ENCODE data around the gene DCDC2C.

Gene DCDC2C

GRCh38 chr2:3712424-3712823, 9.0 kb downstream of the DCDC2C start:
- no peak for TF ChIP-seq ZNF274 (IDR thresholded peaks at IDR 0.05; ENCODE audit: low read depth, low read length)
- no peak overlapping the region for H3K4me3 ChIP-seq (ENCODE audit: low read length)

GRCh38 chr2:3712831-3713503, 9.6 kb downstream of the DCDC2C start:
- TF ChIP-seq ZNF274 (IDR thresholded peaks at IDR 0.05; ENCODE audit: low read depth, low read length) = no peak
- no peak overlapping the region for H3K4me3 ChIP-seq (ENCODE audit: low read length)

DNA sequence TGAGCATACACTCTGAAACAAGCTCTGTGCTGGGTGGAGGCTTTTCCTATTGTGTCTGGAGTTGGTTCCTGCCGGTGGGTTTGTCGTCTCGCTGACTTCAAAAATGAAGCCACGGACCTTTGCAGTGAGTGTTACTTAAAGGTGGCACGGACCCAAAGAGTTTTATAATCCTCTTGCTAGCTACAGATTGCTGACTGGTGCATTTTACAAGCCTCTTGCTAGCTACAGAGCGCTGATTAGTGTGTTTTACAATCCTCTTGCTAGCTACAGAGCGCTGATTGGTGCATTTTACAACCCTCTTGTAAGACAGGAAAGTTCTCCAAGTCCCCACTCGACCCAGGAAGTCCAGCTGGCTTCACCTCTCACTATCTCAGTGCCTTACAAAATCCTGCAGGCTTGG, 15.3 kb downstream of the DCDC2C start:
- no peak for TF ChIP-seq ZNF274 (IDR thresholded peaks at IDR 0.05; ENCODE audit: low read depth, low read length)

DNA sequence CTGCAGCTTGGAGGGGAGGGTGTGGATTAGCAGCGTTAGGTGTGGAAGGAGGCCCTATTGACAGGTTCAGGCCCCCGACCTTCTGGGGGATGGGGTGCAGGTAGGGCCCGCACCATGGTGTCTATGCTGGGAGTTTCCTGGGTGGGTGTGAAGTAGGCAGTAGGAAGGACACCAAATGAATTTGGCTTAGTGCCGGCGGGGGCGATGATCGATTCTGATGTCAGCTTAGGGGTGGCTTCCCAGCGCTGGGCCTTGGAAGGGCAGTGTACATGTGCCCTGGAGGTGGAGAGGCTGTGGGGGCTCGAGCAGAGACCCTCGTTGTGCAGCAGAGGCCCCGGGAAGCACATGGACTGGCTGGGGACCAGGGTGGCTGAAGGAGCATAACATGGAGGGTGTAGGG, 21.6 kb downstream of the DCDC2C start:
- H3K4me3 ChIP-seq (ENCODE audit: low read length) = no peak overlapping the region
- TF ChIP-seq ZNF274 (IDR thresholded peaks at IDR 0.05; ENCODE audit: low read depth, low read length) = no peak

More for the DNA sequence above, 15.3 kb downstream of the DCDC2C start:
- H3K4me3 ChIP-seq (ENCODE audit: low read length) = no peak overlapping the region

DNA sequence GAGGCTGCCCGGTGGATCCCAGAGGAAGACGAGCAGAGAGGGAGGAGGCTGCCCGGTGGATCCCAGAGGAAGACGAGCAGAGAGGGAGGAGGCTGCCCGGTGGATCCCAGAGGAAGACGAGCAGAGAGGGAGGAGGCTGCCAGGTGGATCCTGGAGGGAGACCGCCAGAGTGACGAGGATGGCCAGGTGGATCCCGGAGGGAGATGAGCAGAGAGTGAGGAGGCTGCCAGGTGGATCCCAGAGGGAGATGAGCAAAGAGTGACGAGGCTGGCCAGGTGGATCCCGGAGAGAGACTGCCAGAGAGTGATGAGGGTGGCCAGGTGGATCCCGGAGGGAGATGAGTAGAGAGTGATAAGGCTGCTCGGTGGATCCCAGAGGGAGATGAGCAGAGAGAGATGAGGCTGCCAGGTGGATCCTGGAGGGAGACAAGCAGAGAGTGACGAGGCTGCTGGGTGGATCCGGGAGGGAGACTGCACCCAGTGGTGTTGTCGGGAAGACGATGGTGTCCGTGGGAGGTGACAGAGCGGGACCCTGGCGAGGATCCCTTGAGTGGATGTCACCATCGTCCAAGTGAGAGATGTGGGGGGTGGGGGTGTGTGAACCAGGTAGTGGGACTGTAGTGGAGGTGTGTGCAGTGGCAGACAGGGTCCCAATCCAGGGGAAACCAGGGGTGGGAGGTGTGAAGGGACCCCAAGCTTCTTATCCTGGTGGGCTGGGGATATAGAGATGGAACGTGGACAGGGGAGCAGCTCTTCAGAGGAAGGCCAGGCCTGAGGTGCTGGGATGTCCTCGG, 22.3 kb downstream of the DCDC2C start:
- no peak overlapping the region for H3K4me3 ChIP-seq (ENCODE audit: low read length)
- TF ChIP-seq ZNF274 (IDR thresholded peaks at IDR 0.05; ENCODE audit: low read depth, low read length) = no peak

- TF ChIP-seq ZNF274 (IDR thresholded peaks at IDR 0.05; ENCODE audit: low read depth, low read length) = no peak
- no peak overlapping the region for H3K4me3 ChIP-seq (ENCODE audit: low read length)
Observed at GRCh38 chr2:3726511-3726910, 23.1 kb downstream of the DCDC2C start.

GRCh38 chr2:3727397-3728045, 24.1 kb downstream of the DCDC2C start:
- TF ChIP-seq ZNF274 (IDR thresholded peaks at IDR 0.05; ENCODE audit: low read depth, low read length) = no peak
- H3K4me3 ChIP-seq (ENCODE audit: low read length) = no peak overlapping the region

- TF ChIP-seq ZNF274 (IDR thresholded peaks at IDR 0.05; ENCODE audit: low read depth, low read length) = no peak
- no peak overlapping the region for H3K4me3 ChIP-seq (ENCODE audit: low read length)
Observed at GRCh38 chr2:3728104-3729054, 25.0 kb downstream of the DCDC2C start.

- no peak for TF ChIP-seq ZNF274 (IDR thresholded peaks at IDR 0.05; ENCODE audit: low read depth, low read length)
- H3K4me3 ChIP-seq (ENCODE audit: low read length) = no peak overlapping the region
Observed at GRCh38 chr2:3729055-3729448, 25.7 kb downstream of the DCDC2C start.

GRCh38 chr2:3729786-3730185, 26.4 kb downstream of the DCDC2C start:
- TF ChIP-seq ZNF274 (IDR thresholded peaks at IDR 0.05; ENCODE audit: low read depth, low read length) = no peak
- no peak overlapping the region for H3K4me3 ChIP-seq (ENCODE audit: low read length)

GRCh38 chr2:3730646-3731045, 27.3 kb downstream of the DCDC2C start:
- no peak overlapping the region for H3K4me3 ChIP-seq (ENCODE audit: low read length)
- no peak for TF ChIP-seq ZNF274 (IDR thresholded peaks at IDR 0.05; ENCODE audit: low read depth, low read length)

DNA sequence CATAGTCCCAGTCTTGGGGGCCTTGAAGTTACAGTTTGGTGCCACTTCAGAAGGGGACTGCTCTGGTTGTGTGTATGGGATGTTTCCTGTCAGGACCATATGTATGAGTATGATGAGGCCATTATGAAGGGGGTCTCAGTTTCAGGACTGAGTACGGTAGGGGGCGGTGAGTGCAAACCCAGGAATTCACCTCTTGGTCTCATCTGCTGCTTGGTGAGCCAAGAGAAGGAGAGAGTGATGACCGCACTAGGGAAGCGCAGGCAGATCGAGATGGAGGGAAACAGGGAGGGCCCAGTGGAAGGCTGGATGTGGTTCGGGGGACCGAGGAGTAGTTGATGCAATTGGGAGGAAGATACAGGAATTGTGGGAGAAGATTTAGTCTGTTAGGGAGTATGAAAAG, 28.5 kb downstream of the DCDC2C start:
- no peak for TF ChIP-seq ZNF274 (IDR thresholded peaks at IDR 0.05; ENCODE audit: low read depth, low read length)
- no peak overlapping the region for H3K4me3 ChIP-seq (ENCODE audit: low read length)

DNA sequence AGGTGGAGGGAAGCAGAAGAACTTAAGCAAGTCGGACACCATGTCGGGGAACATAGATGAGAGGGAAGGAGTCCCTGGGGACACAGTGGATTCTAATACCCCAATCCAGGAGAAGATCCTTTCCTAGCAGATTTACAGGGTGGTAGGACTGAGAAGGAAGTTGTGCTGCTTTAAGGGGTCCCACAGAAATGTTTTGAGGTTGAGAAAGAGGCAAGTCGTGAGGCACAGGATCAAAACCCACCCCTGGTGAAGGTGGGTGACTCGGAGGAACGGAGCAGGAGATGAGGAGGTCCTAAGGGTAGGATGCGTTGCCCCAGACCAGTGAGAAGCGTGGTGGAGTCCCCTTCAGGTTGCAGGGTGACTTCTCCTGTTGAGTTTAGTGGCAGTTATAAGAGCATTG, 32.7 kb downstream of the DCDC2C start:
- H3K4me3 ChIP-seq (ENCODE audit: low read length) = no peak overlapping the region
- no peak for TF ChIP-seq ZNF274 (IDR thresholded peaks at IDR 0.05; ENCODE audit: low read depth, low read length)

GRCh38 chr2:3737128-3737527, 33.8 kb downstream of the DCDC2C start:
- H3K4me3 ChIP-seq (ENCODE audit: low read length) = no peak overlapping the region
- no peak for TF ChIP-seq ZNF274 (IDR thresholded peaks at IDR 0.05; ENCODE audit: low read depth, low read length)

All from GM08714 (cell line).